ENCODE data around the gene ARX. TPM values are rescaled to one million over a fixed set of nuclear protein-coding genes. Genes with fewer than 3 reads are reported as not detected.

ARX gene
- total RNA-seq, 1 experiment from 2014 or later = 0.22 TPM

GRCh38 chrX:25003066-25003849, 12.5 kb downstream of the ARX start:
- Histone ChIP-seq H3K9me3 (ENCODE audit: control insufficient read depth in 1 of 2, insufficient read depth in 1 of 2, low read depth in 1 of 2, low read length in 2 of 2) (no peaks in the 10 kb centered on the region), H3K79me2 (ENCODE audit: insufficient read depth, low read length) (no peaks in the 10 kb centered on the region), H3K36me3 (ENCODE audit: control insufficient read depth in 1 of 2, insufficient read depth in 2 of 2, low read length in 2 of 2) (no peaks in the 10 kb centered on the region), H3K4me1 (ENCODE audit: control insufficient read depth in 1 of 2, insufficient read depth in 2 of 2, low read length in 2 of 2) (no peaks in the 10 kb centered on the region), H3K9ac (ENCODE audit: low read length) (no peak overlapping the region), H3K9me2 (ENCODE audit: insufficient read depth) (no peaks in the 10 kb centered on the region), H3K27me3 (ENCODE audit: insufficient read depth, low read length) (no peaks in the 10 kb centered on the region), H3K4me2 (ENCODE audit: low read length) (no peak overlapping the region), H4K20me1 (ENCODE audit: insufficient read depth) (no peaks in the 10 kb centered on the region), H3K4me3 (replicated peaks in 1 of 2; ENCODE audit: low read depth in 1 of 2, low read length in 2 of 2) (no peak overlapping the region), H2AFZ (ENCODE audit: low read depth, low read length, poor library complexity, severe bottlenecking) (no peak overlapping the region), H3K27ac (ENCODE audit: low read depth, low read length) (no peak overlapping the region)
- TF ChIP-seq EZH2phosphoT487 (IDR thresholded peaks at IDR 0.05; ENCODE audit: borderline replicate concordance) (no peak), YY1 (IDR thresholded peaks at IDR 0.05; ENCODE audit: extremely low read depth, insufficient replicate concordance, low read depth, low read length) (no peak), JUND (IDR thresholded peaks at IDR 0.05) (no peak), POLR2AphosphoS5 (IDR thresholded peaks at IDR 0.05; ENCODE audit: low read depth, low read length) (no peak), CBX3 (IDR thresholded peaks at IDR 0.05; ENCODE audit: low read depth) (no peak), MAX (IDR thresholded peaks at IDR 0.05) (no peak), CEBPB (IDR thresholded peaks at IDR 0.05; ENCODE audit: low read depth) (no peak), SIN3A (IDR thresholded peaks at IDR 0.05; ENCODE audit: low read depth) (no peak), ZFX (IDR thresholded peaks at IDR 0.05) (no peak), FOSL1 (IDR thresholded peaks at IDR 0.05; ENCODE audit: low read depth) (no peak), EGR1 (IDR thresholded peaks at IDR 0.05; ENCODE audit: low read depth) (no peak), CTCF (IDR thresholded peaks at IDR 0.05 in 2 of 3, conservative IDR thresholded peaks at IDR 0.05 in 1 of 3; ENCODE audit: borderline replicate concordance in 1 of 3, insufficient read depth in 1 of 3, low read depth in 2 of 3, low read length in 2 of 3) (no peak), RAD21 (IDR thresholded peaks at IDR 0.05; ENCODE audit: low read depth) (no peak), POLR2A (IDR thresholded peaks at IDR 0.05; ENCODE audit: borderline replicate concordance, extremely low read depth, insufficient read depth, insufficient read length) (no peak)
- TF ChIP-seq, protein P1, sequence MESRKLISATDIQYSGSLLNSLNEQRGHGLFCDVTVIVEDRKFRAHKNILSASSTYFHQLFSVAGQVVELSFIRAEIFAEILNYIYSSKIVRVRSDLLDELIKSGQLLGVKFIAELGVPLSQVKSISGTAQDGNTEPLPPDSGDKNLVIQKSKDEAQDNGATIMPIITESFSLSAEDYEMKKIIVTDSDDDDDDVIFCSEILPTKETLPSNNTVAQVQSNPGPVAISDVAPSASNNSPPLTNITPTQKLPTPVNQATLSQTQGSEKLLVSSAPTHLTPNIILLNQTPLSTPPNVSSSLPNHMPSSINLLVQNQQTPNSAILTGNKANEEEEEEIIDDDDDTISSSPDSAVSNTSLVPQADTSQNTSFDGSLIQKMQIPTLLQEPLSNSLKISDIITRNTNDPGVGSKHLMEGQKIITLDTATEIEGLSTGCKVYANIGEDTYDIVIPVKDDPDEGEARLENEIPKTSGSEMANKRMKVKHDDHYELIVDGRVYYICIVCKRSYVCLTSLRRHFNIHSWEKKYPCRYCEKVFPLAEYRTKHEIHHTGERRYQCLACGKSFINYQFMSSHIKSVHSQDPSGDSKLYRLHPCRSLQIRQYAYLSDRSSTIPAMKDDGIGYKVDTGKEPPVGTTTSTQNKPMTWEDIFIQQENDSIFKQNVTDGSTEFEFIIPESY (IDR thresholded peaks at IDR 0.05; ENCODE audit: extremely low read depth, insufficient replicate concordance, low read length) = no peak
- no TSS peak for BruUV-seq (replicated peaks)
- POLR2A ChIA-PET = no interaction called here
- ATAC-seq = no peak
- CTCF ChIA-PET = no interaction called here
- intact Hi-C loops (cut with micrococcal nuclease) = no loop called here
- no peak for DNase-seq (ENCODE audit: low read depth, low spot score)
- RAD21 ChIA-PET (ENCODE audit: low non-redundant PET in 1 of 2, low total read pairs in 2 of 2, uncharacterized antibody in 2 of 2, unreplicated experiment in 2 of 2) = no interaction called here

Measured in HCT116 (cell line).